HepG2 (cell line): ENCODE data around the gene TAF1A. TPM values are rescaled to one million over a fixed set of nuclear protein-coding genes. Genes with fewer than 3 reads are reported as not detected.

Source experiments
- DNMT3B ChIP-seq: conservative IDR thresholded peaks from 2 replicates; pipeline ENCODE4 v1.6.1; 2016; ENCODE audit warnings: missing biosample characterization, control low read depth
- E2F5 ChIP-seq: sonication (generic); formaldehyde crosslinking; conservative IDR thresholded peaks from 2 replicates; pipeline ENCODE4 v1.4.0; 2020; ENCODE audit warnings: missing genetic modification reagents
- ELF3 ChIP-seq: IDR thresholded peaks from 2 replicates; pipeline ENCODE4 v1.6.1; 2016; ENCODE audit warnings: missing genetic modification reagents, missing compliant biosample characterization
- HIVEP1 ChIP-seq: sonication (generic); formaldehyde crosslinking; IDR thresholded peaks from 2 replicates; pipeline ENCODE4 v1.4.0; 2020; ENCODE audit warnings: mild to moderate bottlenecking, missing genetic modification reagents
- LCORL ChIP-seq, 2 experiments: fragments of 450-650 bp in 1 of 2; sonication (generic) in 1 of 2; formaldehyde crosslinking in 1 of 2; IDR thresholded peaks; 2 replicates each; pipeline versions ENCODE4 v1.5.0 to v1.6.1; 2017 to 2020; ENCODE audit warnings: antibody characterized with exemption in 1 of 2, missing genetic modification reagents in 1 of 2
- PCBP2 ChIP-seq: fragments of 200-400 bp; formaldehyde crosslinking; optimal IDR thresholded peaks from 2 replicates; pipeline ENCODE3; 2018; ENCODE audit warnings: low read length, low read depth; ENCODE audit not compliant: poor library complexity, severe bottlenecking
- PHF8 ChIP-seq: sonication (generic); formaldehyde crosslinking; IDR thresholded peaks from 2 replicates; pipeline ENCODE4 v1.5.0; 2020; ENCODE audit warnings: missing genetic modification reagents
- PITX1 ChIP-seq: sonication (generic); formaldehyde crosslinking; IDR thresholded peaks from 2 replicates; pipeline ENCODE4 v1.5.1; 2020; ENCODE audit warnings: mild to moderate bottlenecking, missing genetic modification reagents
- SALL1 ChIP-seq: sonication (generic); formaldehyde crosslinking; IDR thresholded peaks from 2 replicates; pipeline ENCODE4 v1.8.0; 2022; ENCODE audit warnings: mild to moderate bottlenecking, missing genetic modification reagents
- THAP9 ChIP-seq: sonication (generic); formaldehyde crosslinking; IDR thresholded peaks from 2 replicates; pipeline ENCODE4; 2020; ENCODE audit warnings: missing genetic modification reagents, mild to moderate bottlenecking, borderline replicate concordance
- ZFX ChIP-seq: sonication (generic); formaldehyde crosslinking; IDR thresholded peaks from 2 replicates; pipeline ENCODE4 v1.4.0; 2020; ENCODE audit warnings: mild to moderate bottlenecking, low read depth, missing genetic modification reagents, moderate library complexity
- ZFY ChIP-seq: sonication (generic); formaldehyde crosslinking; IDR thresholded peaks from 2 replicates; pipeline ENCODE4 v1.4.0; 2020; ENCODE audit warnings: missing genetic modification reagents
- ZNF333 ChIP-seq: sonication (generic); formaldehyde crosslinking; IDR thresholded peaks from 2 replicates; pipeline ENCODE4 v1.4.0; 2020; ENCODE audit warnings: mild to moderate bottlenecking, missing genetic modification reagents, borderline replicate concordance
- ZNF383 ChIP-seq: sonication (generic); formaldehyde crosslinking; IDR thresholded peaks from 2 replicates; pipeline ENCODE4 v1.4.0; 2020; ENCODE audit warnings: missing genetic modification reagents, mild to moderate bottlenecking, borderline replicate concordance
- ZNF431 ChIP-seq: sonication (generic); formaldehyde crosslinking; IDR thresholded peaks from 2 replicates; pipeline ENCODE4 v1.9.0; 2022; ENCODE audit warnings: missing genetic modification reagents, low read depth, mild to moderate bottlenecking, borderline replicate concordance
- ZNF609 ChIP-seq: sonication (generic); formaldehyde crosslinking; IDR thresholded peaks from 2 replicates; pipeline ENCODE4 v1.4.0; 2020; ENCODE audit warnings: mild to moderate bottlenecking, missing genetic modification reagents, borderline replicate concordance
- ZNF770 ChIP-seq: sonication (generic); formaldehyde crosslinking; IDR thresholded peaks from 2 replicates; pipeline ENCODE4 v1.5.0; 2020; ENCODE audit warnings: mild to moderate bottlenecking, missing genetic modification reagents
- polyA plus RNA-seq, 8 experiments: library from polyadenylated mRNA; depleted of rRNA in 3 of 8; stranded (reverse) in 7 of 8; unstranded in 1 of 8; fragments of >200 nt; fragmentation: Illumina TruSeq in 4 of 8; extraction: Trizol in 4 of 8; gene quantifications; 2 replicates each; pipeline versions ENCODE4 v1.2.1 to v1.2.3, GENCODE V29; 2011 to 2016; ENCODE audit warnings: low read depth in 4 of 8, missing spikeins in 1 of 8, mixed read lengths in 1 of 8; ENCODE audit not compliant: insufficient read depth in 1 of 8
- total RNA-seq, 5 experiments: library from RNA; depleted of rRNA; stranded (reverse); fragments of >200 nt; fragmentation: Illumina TruSeq; extraction: Trizol; gene quantifications; 2 replicates each; pipeline ENCODE4 v1.2.3, GENCODE V29; 2016; ENCODE audit warnings: low read depth in 1 of 5

TAF1A gene
- total and polyA plus RNA-seq, 2 of the 13 experiments (the other 11 are each of a cell fraction or from before 2014, with no cell fraction given), result 3.3 to 10.7 TPM

GRCh38 chr1:222589462-222590302 lies at the start of gene TAF1A (continued):
- TF ChIP-seq ZNF770 (CRISPR knock-in tag) (0 out of 2 replicates have a peak, but pooled peaks have one; percentile 12), ZNF333 (CRISPR knock-in tag) (0 out of 2 replicates have a peak, but pooled peaks have one; percentile 76), SALL1 (peak; percentile 73), ELF3 (CRISPR knock-in tag) (0 out of 2 replicates have a peak, but pooled peaks have one; percentile 53), ZNF431 (CRISPR knock-in tag) (no peak), THAP9 (CRISPR knock-in tag) (peak; percentile 89; the same call in 1 of the 2 replicates), PITX1 (0 out of 2 replicates have a peak, but pooled peaks have one; percentile 16), HIVEP1 (CRISPR knock-in tag) (0 out of 2 replicates have a peak, but pooled peaks have one; percentile 28), PHF8 (CRISPR knock-in tag) (peak; percentile 85), ZFY (CRISPR knock-in tag) (peak; percentile 83), ZFX (peak; percentile 81), PCBP2 (no peak), ZNF383 (CRISPR knock-in tag) (no peak), LCORL (IDR thresholded peaks at IDR 0.05) (no peak), LCORL (CRISPR knock-in tag; IDR thresholded peaks at IDR 0.05) (peak; percentile 36), ZNF609 (CRISPR knock-in tag) (no peak), DNMT3B (CRISPR knock-in tag) (no peak), E2F5 (peak; percentile 67; the same call in 1 of the 2 replicates)
